Thyroid gland (tissue), 4 donors: Measurements from ENCODE around the gene IRAK2. TPM values are rescaled to one million over a fixed set of nuclear protein-coding genes. Genes with fewer than 3 reads are reported as not detected.

Experiments
- DNase-seq, 2 donors: peaks; one replicate each; pipeline ENCODE4 v3.0.0-alpha.2; 2019
- H3K27ac ChIP-seq, 3 donors: fragments of 200-600 bp; sonication (generic); 1 replicate in 2 of 3; 2 replicates in 1 of 3; pipeline ENCODE4 v1.5.1; 2016 to 2019; ENCODE audit warnings: mild to moderate bottlenecking in 1 of 3, moderate library complexity in 1 of 3
- H3K27me3 ChIP-seq: fragments of 200-600 bp; sonication (generic); one replicate; pipeline ENCODE4 v1.5.1; 2019
- H3K36me3 ChIP-seq, 2 donors: fragments of 200-600 bp; sonication (generic); one replicate each; pipeline ENCODE4 v1.5.1; 2016 to 2019
- H3K4me1 ChIP-seq, 2 donors: fragments of 200-600 bp; sonication (generic); one replicate each; pipeline ENCODE4 v1.5.1; 2017 to 2019
- H3K4me3 ChIP-seq, 3 donors: fragments of 200-600 bp; sonication (generic); replicated peaks in 1 of 3; 1 replicate in 2 of 3; 2 replicates in 1 of 3; pipeline ENCODE4 v1.5.1; 2016; ENCODE audit warnings: mild to moderate bottlenecking in 1 of 3
- H3K9me3 ChIP-seq: fragments of 200-600 bp; sonication (generic); one replicate; pipeline ENCODE4 v1.5.1; 2017
- POLR2A ChIP-seq, 2 donors: fragments of 450-650 bp; IDR thresholded peaks; one replicate each; pipeline ENCODE4 v1.6.1; 2017; ENCODE audit warnings: antibody characterized with exemption in 2 of 2, mild to moderate bottlenecking in 2 of 2, moderate library complexity in 1 of 2
- WGBS, 2 donors: methylation state at CpG; one replicate each; pipeline ENCODE4 v1.1.5; 2017; 5-methylcytosine and 5-hydroxymethylcytosine counted together
- intact Hi-C: fragments of 100-400 bp; cut with DNase I; formaldehyde crosslinking; loops from one replicate; pipeline ENCODE4 v1.15.1; 2023
- total RNA-seq, 4 donors: library from RNA; depleted of rRNA; stranded (reverse); fragments of >200 nt; gene quantifications; one replicate each; pipeline ENCODE4 v1.2.3, GENCODE V29; 2016
- TF ChIP-seq, protein P1 (sequence below), 6 experiments: fragments of 200-600 bp in 3 of 6; fragments of 450-650 bp in 3 of 6; sonication (generic) in 3 of 6; IDR thresholded peaks; one replicate each; pipeline ENCODE4 v1.5.1; 2016 to 2019; ENCODE audit warnings: antibody characterized with exemption in 6 of 6, mild to moderate bottlenecking in 2 of 6, inconsistent platforms in 1 of 6, moderate library complexity in 1 of 6

IRAK2 gene
- total RNA-seq, 4 donors from 2014 or later: 5.0 to 9.1 (median 7.4) TPM

DNA sequence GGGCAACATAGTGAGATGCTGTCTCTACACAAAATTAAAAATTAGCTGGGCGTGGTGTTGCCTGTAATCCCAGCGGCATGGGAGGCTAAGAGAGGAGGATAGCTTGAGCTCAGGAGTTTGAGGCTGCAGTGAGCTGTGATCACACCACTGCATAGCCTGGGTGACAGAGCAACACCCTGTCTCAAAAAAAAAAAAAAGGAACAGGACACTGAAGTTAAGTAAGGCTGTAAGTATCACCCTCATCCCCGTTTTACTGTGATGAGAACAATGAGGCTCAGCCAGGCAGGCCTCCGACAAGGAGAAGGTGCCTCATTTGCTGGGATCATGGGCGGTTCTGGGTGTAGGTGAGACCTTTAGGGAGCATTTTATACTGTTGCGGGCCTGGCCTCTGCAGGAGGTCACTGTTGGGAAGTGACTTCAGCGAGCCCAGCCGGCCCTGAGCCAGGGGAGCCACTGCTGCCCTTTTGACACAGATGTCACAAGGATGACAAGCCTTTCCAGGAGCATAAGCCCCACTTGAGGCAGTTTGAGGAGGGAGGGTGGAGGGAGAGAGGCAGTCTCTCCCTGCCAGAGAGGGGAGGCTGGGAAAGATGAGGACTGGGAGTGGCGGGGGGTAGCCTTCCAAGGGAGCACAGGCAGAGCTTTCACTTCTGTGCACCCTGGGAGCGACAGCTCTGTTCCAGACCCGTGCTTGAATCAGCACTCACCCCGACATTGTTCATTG, 30.8 kb downstream of the IRAK2 start:
- DNase-seq: no peak
- Histone ChIP-seq H3K27ac (peak overlapping the region in 2 of 3 donors; percentile 97), H3K4me1 (peaks cover 61 to 84% of the 10 kb centered on the region in 2 donors), H3K27me3 (no peaks in the 10 kb centered on the region), H3K4me3 (no peak overlapping the region), H3K36me3 (no peaks in the 10 kb centered on the region), H3K9me3 (no peaks in the 10 kb centered on the region)
- TF ChIP-seq POLR2A (IDR thresholded peaks at IDR 0.05): no peak
- TF ChIP-seq, protein P1, sequence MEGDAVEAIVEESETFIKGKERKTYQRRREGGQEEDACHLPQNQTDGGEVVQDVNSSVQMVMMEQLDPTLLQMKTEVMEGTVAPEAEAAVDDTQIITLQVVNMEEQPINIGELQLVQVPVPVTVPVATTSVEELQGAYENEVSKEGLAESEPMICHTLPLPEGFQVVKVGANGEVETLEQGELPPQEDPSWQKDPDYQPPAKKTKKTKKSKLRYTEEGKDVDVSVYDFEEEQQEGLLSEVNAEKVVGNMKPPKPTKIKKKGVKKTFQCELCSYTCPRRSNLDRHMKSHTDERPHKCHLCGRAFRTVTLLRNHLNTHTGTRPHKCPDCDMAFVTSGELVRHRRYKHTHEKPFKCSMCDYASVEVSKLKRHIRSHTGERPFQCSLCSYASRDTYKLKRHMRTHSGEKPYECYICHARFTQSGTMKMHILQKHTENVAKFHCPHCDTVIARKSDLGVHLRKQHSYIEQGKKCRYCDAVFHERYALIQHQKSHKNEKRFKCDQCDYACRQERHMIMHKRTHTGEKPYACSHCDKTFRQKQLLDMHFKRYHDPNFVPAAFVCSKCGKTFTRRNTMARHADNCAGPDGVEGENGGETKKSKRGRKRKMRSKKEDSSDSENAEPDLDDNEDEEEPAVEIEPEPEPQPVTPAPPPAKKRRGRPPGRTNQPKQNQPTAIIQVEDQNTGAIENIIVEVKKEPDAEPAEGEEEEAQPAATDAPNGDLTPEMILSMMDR (IDR thresholded peaks at IDR 0.05): no peak
- 84% methylated on average over 11 to 12 of the region's 12 CpGs for WGBS, 2 donors
- intact Hi-C loops: no loop called here

- peaks cover 54 to 74% of the 10 kb centered on the region in 2 donors for H3K4me1 ChIP-seq
- TF ChIP-seq POLR2A (IDR thresholded peaks at IDR 0.05): no peak
- TF ChIP-seq, protein P1 (IDR thresholded peaks at IDR 0.05): no peak
- H3K27me3 ChIP-seq: no peaks in the 10 kb centered on the region
- 79 to 86% methylated on average over 12 of the region's 12 CpGs for WGBS, 2 donors
- intact Hi-C loops: no loop called here
- H3K9me3 ChIP-seq: no peaks in the 10 kb centered on the region
- no peak overlapping the region for H3K4me3 ChIP-seq
- H3K27ac ChIP-seq: peak overlapping the region in 1 of 3 donors; percentile 24
- no peak for DNase-seq
- no peaks in the 10 kb centered on the region for H3K36me3 ChIP-seq
Observed at GRCh38 chr3:10196389-10197052, 31.8 kb downstream of the IRAK2 start.

DNA sequence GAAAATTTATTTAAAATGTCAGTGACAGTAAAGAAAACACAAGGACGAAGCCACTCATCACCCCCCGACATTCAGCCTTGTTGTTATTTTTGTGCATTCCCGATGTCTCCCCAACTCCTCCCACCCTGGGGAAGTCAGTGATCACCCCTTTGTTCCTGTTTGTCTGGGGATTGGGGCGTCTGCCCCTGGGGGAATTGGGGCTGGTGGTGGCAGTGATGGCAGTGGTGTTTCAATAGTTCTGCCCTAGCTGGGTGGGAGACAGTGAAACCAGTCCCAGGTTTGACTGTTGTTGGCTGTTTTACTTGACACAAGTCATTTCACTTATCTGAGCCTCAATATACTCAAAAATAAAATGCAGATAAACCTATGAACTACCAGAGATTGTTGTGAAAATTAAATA, 33.5 kb downstream of the IRAK2 start:
- WGBS, 2 donors: 34 to 46% methylated on average over 4 of the region's 4 CpGs
- Histone ChIP-seq H3K27me3 (no peaks in the 10 kb centered on the region), H3K27ac (peak overlapping the region; percentile 70 to 85 (median 82)), H3K36me3 (no peaks in the 10 kb centered on the region), H3K4me1 (peaks cover 41 to 59% of the 10 kb centered on the region in 2 donors), H3K9me3 (no peaks in the 10 kb centered on the region), H3K4me3 (no peak overlapping the region)
- TF ChIP-seq, protein P1 (IDR thresholded peaks at IDR 0.05): no peak
- TF ChIP-seq POLR2A (IDR thresholded peaks at IDR 0.05): no peak
- no peak for DNase-seq
- intact Hi-C loops: no loop called here

DNA sequence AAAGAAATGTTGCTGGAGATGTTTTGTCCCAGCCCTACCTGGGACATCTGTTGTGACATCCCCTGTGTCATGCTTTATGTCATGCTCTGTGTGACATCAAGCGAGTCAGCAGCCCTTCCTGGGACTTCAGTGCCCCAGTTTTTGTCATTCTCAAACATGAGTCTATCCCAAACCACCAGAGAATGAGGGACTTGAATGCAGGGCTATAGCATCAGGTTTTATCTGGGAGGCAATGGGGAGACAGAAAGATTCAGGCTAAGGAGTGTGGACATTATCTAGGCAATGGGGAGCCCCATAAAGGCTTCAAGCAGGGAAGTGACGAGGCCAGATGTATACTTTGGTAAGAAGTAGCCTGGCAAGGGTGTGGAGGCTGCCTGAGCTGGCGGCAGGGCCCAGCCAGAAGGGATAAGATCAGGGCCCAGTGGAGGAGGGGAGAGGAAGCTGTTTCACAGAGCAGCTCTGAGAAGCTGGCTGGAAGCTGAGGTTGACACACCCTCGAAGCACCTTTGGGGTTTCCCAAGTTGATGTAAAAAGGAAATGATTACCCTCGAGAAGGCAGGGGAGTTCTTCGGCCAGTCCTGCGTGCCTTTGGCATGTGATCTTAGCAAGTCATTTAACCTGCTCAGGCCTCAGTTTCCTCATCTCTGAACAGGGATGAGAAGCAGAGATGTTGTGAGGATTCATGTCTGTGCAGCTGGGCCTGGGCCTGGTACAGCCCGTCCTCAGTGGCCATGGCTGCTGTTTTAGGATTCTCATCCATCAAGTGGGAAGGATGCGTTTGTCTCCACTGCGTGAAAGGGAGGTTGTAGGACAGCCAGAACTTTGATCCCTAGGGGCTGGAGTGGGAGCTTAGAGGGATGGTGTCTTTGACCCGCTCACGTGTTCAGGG, 34.3 kb downstream of the IRAK2 start:
- intact Hi-C loops: no loop called here
- Histone ChIP-seq H3K36me3 (no peaks in the 10 kb centered on the region), H3K27ac (peak overlapping the region; percentile 61 to 85 (median 82)), H3K27me3 (no peaks in the 10 kb centered on the region), H3K4me3 (no peak overlapping the region), H3K9me3 (no peaks in the 10 kb centered on the region), H3K4me1 (peaks cover 33 to 57% of the 10 kb centered on the region in 2 donors)
- peak; percentile 32 to 63 for DNase-seq
- TF ChIP-seq, protein P1 (IDR thresholded peaks at IDR 0.05): no peak
- TF ChIP-seq POLR2A (IDR thresholded peaks at IDR 0.05): no peak
- 72 to 87% methylated on average over 11 to 12 of the region's 12 CpGs for WGBS, 2 donors
